ENCODE measurements around the gene METAP1. TPM values are rescaled to one million over a fixed set of nuclear protein-coding genes. Genes with fewer than 3 reads are reported as not detected.
"Not testable (repeated sequence)": the region's sequence is repeated elsewhere in the genome, so short reads cannot be mapped to it uniquely, and the experiment has no call there.

The METAP1 gene
- total and polyA plus RNA-seq, 2 experiments from 2014 or later = 64.1 to 122 TPM

DNA sequence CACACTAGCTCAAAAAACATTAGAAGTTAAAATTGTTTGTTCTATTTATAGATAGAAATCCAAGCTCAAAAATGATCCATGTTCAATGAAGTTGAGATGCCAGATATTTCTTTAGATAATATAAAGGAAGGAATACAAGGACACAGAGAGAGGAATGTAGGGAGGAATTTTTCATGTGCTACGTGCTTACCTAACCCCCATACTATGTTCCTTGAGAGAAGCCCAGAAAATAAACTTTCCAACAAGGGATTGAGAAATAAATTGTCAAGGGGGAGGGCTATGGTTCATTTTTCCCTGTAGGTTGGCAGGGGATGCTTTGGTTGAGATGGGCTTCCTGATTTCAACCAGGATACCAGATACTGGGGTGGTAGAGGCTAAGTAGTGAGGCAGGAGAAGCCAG, 108.6 kb downstream of the METAP1 start:
- Histone ChIP-seq H3K27me3 (ENCODE audit: insufficient read depth) (no peaks in the 10 kb centered on the region), H3K4me1 (ENCODE audit: insufficient read depth) (no peaks in the 10 kb centered on the region), H2AFZ (no peak overlapping the region), H4K20me1 (replicated peaks; ENCODE audit: insufficient read depth) (no peaks in the 10 kb centered on the region), H3K27ac (ENCODE audit: low read depth) (no peak overlapping the region), H3K4me3 (no peak overlapping the region), H3K36me3 (ENCODE audit: insufficient read depth) (peaks cover 5% of the 10 kb centered on the region), H3F3A (replicated peaks; ENCODE audit: low read depth) (no peaks in the 10 kb centered on the region), H3K79me2 (replicated peaks; ENCODE audit: insufficient read depth) (no peaks in the 10 kb centered on the region), H3K9me2 (ENCODE audit: insufficient read depth) (no peaks in the 10 kb centered on the region), H3K4me2 (no peak overlapping the region)
- Mint-ChIP-seq H3K36me3 (ENCODE audit: low read depth) (peaks cover 19% of the 10 kb centered on the region), H3K27ac (no peak overlapping the region), H3K9me3 (peaks cover 18% of the 10 kb centered on the region), H3K27me3 (ENCODE audit: insufficient read depth, low read depth, poor library complexity) (no peaks in the 10 kb centered on the region), H3K4me3 (no peak overlapping the region), H3K4me1 (peaks cover 3% of the 10 kb centered on the region; the same call in 1 of the 3 replicates)
- DNase-seq (ENCODE audit: low spot score) = no peak
- no peak for ATAC-seq
- no peak for TF ChIP-seq JUNB (IDR thresholded peaks at IDR 0.05; ENCODE audit: unreplicated experiment)
- TF ChIP-seq, protein P1, sequence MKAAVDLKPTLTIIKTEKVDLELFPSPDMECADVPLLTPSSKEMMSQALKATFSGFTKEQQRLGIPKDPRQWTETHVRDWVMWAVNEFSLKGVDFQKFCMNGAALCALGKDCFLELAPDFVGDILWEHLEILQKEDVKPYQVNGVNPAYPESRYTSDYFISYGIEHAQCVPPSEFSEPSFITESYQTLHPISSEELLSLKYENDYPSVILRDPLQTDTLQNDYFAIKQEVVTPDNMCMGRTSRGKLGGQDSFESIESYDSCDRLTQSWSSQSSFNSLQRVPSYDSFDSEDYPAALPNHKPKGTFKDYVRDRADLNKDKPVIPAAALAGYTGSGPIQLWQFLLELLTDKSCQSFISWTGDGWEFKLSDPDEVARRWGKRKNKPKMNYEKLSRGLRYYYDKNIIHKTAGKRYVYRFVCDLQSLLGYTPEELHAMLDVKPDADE (IDR thresholded peaks at IDR 0.05) = no peak
- TF ChIP-seq, protein P2, sequence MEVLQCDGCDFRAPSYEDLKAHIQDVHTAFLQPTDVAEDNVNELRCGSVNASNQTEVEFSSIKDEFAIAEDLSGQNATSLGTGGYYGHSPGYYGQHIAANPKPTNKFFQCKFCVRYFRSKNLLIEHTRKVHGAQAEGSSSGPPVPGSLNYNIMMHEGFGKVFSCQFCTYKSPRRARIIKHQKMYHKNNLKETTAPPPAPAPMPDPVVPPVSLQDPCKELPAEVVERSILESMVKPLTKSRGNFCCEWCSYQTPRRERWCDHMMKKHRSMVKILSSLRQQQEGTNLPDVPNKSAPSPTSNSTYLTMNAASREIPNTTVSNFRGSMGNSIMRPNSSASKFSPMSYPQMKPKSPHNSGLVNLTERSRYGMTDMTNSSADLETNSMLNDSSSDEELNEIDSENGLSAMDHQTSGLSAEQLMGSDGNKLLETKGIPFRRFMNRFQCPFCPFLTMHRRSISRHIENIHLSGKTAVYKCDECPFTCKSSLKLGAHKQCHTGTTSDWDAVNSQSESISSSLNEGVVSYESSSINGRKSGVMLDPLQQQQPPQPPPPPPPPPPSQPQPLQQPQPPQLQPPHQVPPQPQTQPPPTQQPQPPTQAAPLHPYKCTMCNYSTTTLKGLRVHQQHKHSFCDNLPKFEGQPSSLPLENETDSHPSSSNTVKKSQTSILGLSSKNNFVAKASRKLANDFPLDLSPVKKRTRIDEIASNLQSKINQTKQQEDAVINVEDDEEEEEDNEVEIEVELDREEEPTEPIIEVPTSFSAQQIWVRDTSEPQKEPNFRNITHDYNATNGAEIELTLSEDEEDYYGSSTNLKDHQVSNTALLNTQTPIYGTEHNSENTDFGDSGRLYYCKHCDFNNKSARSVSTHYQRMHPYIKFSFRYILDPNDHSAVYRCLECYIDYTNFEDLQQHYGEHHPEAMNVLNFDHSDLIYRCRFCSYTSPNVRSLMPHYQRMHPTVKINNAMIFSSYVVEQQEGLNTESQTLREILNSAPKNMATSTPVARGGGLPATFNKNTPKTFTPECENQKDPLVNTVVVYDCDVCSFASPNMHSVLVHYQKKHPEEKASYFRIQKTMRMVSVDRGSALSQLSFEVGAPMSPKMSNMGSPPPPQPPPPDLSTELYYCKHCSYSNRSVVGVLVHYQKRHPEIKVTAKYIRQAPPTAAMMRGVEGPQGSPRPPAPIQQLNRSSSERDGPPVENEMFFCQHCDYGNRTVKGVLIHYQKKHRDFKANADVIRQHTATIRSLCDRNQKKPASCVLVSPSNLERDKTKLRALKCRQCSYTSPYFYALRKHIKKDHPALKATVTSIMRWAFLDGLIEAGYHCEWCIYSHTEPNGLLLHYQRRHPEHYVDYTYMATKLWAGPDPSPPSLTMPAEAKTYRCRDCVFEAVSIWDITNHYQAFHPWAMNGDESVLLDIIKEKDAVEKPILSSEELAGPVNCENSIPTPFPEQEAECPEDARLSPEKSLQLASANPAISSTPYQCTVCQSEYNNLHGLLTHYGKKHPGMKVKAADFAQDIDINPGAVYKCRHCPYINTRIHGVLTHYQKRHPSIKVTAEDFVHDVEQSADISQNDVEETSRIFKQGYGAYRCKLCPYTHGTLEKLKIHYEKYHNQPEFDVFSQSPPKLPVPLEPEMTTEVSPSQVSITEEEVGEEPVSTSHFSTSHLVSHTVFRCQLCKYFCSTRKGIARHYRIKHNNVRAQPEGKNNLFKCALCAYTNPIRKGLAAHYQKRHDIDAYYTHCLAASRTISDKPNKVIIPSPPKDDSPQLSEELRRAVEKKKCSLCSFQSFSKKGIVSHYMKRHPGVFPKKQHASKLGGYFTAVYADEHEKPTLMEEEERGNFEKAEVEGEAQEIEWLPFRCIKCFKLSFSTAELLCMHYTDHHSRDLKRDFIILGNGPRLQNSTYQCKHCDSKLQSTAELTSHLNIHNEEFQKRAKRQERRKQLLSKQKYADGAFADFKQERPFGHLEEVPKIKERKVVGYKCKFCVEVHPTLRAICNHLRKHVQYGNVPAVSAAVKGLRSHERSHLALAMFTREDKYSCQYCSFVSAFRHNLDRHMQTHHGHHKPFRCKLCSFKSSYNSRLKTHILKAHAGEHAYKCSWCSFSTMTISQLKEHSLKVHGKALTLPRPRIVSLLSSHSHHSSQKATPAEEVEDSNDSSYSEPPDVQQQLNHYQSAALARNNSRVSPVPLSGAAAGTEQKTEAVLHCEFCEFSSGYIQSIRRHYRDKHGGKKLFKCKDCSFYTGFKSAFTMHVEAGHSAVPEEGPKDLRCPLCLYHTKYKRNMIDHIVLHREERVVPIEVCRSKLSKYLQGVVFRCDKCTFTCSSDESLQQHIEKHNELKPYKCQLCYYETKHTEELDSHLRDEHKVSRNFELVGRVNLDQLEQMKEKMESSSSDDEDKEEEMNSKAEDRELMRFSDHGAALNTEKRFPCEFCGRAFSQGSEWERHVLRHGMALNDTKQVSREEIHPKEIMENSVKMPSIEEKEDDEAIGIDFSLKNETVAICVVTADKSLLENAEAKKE (CRISPR knock-in tag; IDR thresholded peaks at IDR 0.05) = no peak
- TF ChIP-seq EZH2 (IDR thresholded peaks at IDR 0.05; ENCODE audit: low read depth, unreplicated experiment) = no peak
- no peak for TF ChIP-seq ZNF331 (CRISPR knock-in tag; IDR thresholded peaks at IDR 0.05; ENCODE audit: low read depth)
- TF ChIP-seq STAT1 (IDR thresholded peaks at IDR 0.05; ENCODE audit: unreplicated experiment) = no peak
- no peak for TF ChIP-seq NANOG (IDR thresholded peaks at IDR 0.05; ENCODE audit: borderline replicate concordance)
- TF ChIP-seq ZNF114 (CRISPR knock-in tag; IDR thresholded peaks at IDR 0.05) = no peak
- TF ChIP-seq POLR2AphosphoS5 (IDR thresholded peaks at IDR 0.05; ENCODE audit: low read depth) = no peak
- no peak for TF ChIP-seq EZH2phosphoT487 (IDR thresholded peaks at IDR 0.05; ENCODE audit: unreplicated experiment)
- TF ChIP-seq CREB1 (CRISPR knock-in tag; IDR thresholded peaks at IDR 0.05; ENCODE audit: low read depth) = no peak

DNA sequence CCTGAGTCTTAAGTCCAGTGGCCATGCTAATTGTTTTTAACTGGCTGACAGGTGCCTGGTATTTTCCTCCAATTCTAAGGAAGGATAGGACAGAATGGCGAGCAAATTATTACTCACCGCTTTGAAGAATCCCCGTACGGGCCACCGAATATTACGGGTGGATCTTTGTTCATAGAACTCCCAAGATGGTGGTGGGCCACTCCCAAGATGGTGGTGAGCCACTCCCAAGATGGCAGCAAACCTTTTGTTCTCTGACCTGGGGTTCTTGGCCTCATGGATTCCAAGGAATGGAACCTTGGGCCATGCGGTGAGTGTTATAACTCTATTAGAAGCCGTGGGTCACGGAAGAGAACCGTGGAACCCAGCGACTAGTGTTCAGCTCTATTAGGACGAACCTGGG, 113.8 kb downstream of the METAP1 start:
- ATAC-seq; H3K79me2 ChIP-seq (replicated peaks; ENCODE audit: insufficient read depth); H3K27ac Mint-ChIP-seq; H3K27ac ChIP-seq (ENCODE audit: low read depth); H2AFZ ChIP-seq; H3K36me3 ChIP-seq (ENCODE audit: insufficient read depth); H3K4me3 Mint-ChIP-seq; DNase-seq (ENCODE audit: low spot score); H4K20me1 ChIP-seq (replicated peaks; ENCODE audit: insufficient read depth); H3K27me3 Mint-ChIP-seq (ENCODE audit: insufficient read depth, low read depth, poor library complexity); H3K4me1 Mint-ChIP-seq; H3K9me3 Mint-ChIP-seq; H3K27me3 ChIP-seq (ENCODE audit: insufficient read depth); H3K4me2 ChIP-seq; H3K4me1 ChIP-seq (ENCODE audit: insufficient read depth); H3K9me2 ChIP-seq (ENCODE audit: insufficient read depth); H3F3A ChIP-seq (replicated peaks; ENCODE audit: low read depth); H3K4me3 ChIP-seq: not testable (repeated sequence)
- H3K36me3 Mint-ChIP-seq (ENCODE audit: low read depth) = peaks cover 13% of the 10 kb centered on the region

Measured in GM23338 (cell line).